ENCODE data around the gene PPP2R5C. TPM values are rescaled to one million over a fixed set of nuclear protein-coding genes. Genes with fewer than 3 reads are reported as not detected.
A peak's percentile ranks its signal among the peaks of the same experiment; 100 is the strongest.

PPP2R5C gene
- polyA plus RNA-seq, 3 donors = 61.9 to 72.5 (median 64.0) TPM

- H4K20me1 ChIP-seq (ENCODE audit: insufficient read depth, low read length) = no peaks in the 10 kb centered on the region
- no peak for DNase-seq
- Mint-ChIP-seq H3K27ac (peak overlapping the region in 3 of 7 donors; percentile 42 to 72 (median 60)), H3K9me3 (peaks cover 0 to 4% (median 0%) of the 10 kb centered on the region in 7 donors), H3K36me3 (peaks cover 60 to 79% of the 10 kb centered on the region in 2 donors), H3K4me3 (no peak overlapping the region), H3K27me3 (ENCODE audit: low read depth in 3 of 3) (peaks cover 0 to 2% (median 2%) of the 10 kb centered on the region in 3 donors), H3K4me1 (no peaks in the 10 kb centered on the region)
- no peaks in the 10 kb centered on the region for H3K4me1 ChIP-seq (ENCODE audit: control insufficient read depth in 1 of 2, insufficient read depth in 2 of 2, low read length in 2 of 2)
- no peaks in the 10 kb centered on the region for H3K79me2 ChIP-seq (ENCODE audit: insufficient read depth, low read length)
- WGBS (ENCODE audit: insufficient coverage) = 96% methylated on average over 6 of the region's 22 CpGs
- H3K27ac ChIP-seq (ENCODE audit: low read depth in 1 of 2, low read length in 2 of 2) = no peak overlapping the region
- peaks cover 49 to 89% of the 10 kb centered on the region in 2 donors for H3K36me3 ChIP-seq (replicated peaks in 1 of 2; ENCODE audit: control insufficient read depth in 1 of 2, insufficient read depth in 2 of 2, low read length in 2 of 2)
- H3K4me3 ChIP-seq (replicated peaks in 1 of 3; ENCODE audit: low read depth in 2 of 3, low read length in 3 of 3) = no peak overlapping the region
- no peak overlapping the region for H3K9ac ChIP-seq (ENCODE audit: insufficient read depth, low read length, poor library complexity, severe bottlenecking)
- intact Hi-C loops (cut with micrococcal nuclease) = no loop called here
- no peak overlapping the region for H2AFZ ChIP-seq (ENCODE audit: insufficient read depth, low read depth, low read length, poor library complexity, severe bottlenecking)
- no peak for TF ChIP-seq CTCF (IDR thresholded peaks at IDR 0.05)
- H3K27me3 ChIP-seq (ENCODE audit: control insufficient read depth in 2 of 2, insufficient read depth in 2 of 2, low read length in 2 of 2) = no peaks in the 10 kb centered on the region
- no peaks in the 10 kb centered on the region for H3K9me3 ChIP-seq (replicated peaks in 1 of 2; ENCODE audit: control insufficient read depth in 1 of 2, insufficient read depth in 1 of 2, low read length in 2 of 2)
- H3K4me2 ChIP-seq (replicated peaks; ENCODE audit: extremely low read depth, low read length, poor library complexity, severe bottlenecking) = no peak overlapping the region
These were observed 156.8 kb downstream of the PPP2R5C start for GRCh38 chr14:101918065-101918989.

DNA sequence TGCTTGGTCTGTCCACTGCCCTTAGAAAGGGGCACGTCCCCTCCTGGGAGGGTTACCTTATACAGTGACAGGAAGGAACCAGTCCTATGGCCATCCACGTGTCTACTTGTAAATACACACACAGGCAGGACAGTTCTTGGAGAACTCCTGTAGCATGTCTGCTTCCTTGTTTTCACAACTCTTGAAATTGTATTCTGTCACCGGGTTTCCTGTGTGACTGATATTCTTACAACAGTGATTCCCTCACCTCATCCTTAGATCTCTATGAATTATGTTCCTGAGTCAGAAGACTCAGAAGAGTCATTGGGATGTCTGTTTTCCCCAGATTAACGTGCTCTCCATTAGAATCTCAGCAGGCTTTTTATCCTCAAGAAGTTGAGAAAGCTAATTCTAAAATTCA lies 158.8 kb downstream of the PPP2R5C start:
- H4K20me1 ChIP-seq (ENCODE audit: insufficient read depth, low read length) = no peaks in the 10 kb centered on the region
- no peak for TF ChIP-seq CTCF (IDR thresholded peaks at IDR 0.05)
- no peak for DNase-seq
- no peaks in the 10 kb centered on the region for H3K27me3 ChIP-seq (ENCODE audit: control insufficient read depth in 2 of 2, insufficient read depth in 2 of 2, low read length in 2 of 2)
- H3K79me2 ChIP-seq (ENCODE audit: insufficient read depth, low read length) = no peaks in the 10 kb centered on the region
- H3K27ac ChIP-seq (ENCODE audit: low read depth in 1 of 2, low read length in 2 of 2) = peak overlapping the region in 1 of 2 donors; percentile 36
- H3K4me1 ChIP-seq (ENCODE audit: control insufficient read depth in 1 of 2, insufficient read depth in 2 of 2, low read length in 2 of 2) = no peaks in the 10 kb centered on the region
- Mint-ChIP-seq H3K9me3 (peaks cover 0 to 4% (median 0%) of the 10 kb centered on the region in 7 donors), H3K27ac (no peak overlapping the region), H3K4me1 (no peaks in the 10 kb centered on the region), H3K4me3 (no peak overlapping the region), H3K27me3 (ENCODE audit: low read depth in 3 of 3) (peaks cover 0 to 3% (median 2%) of the 10 kb centered on the region in 3 donors), H3K36me3 (peaks cover 55 to 68% of the 10 kb centered on the region in 2 donors)
- 80% methylated on average over 1 of the region's 4 CpGs for WGBS (ENCODE audit: insufficient coverage)
- no peak overlapping the region for H2AFZ ChIP-seq (ENCODE audit: insufficient read depth, low read depth, low read length, poor library complexity, severe bottlenecking)
- no peak overlapping the region for H3K4me2 ChIP-seq (replicated peaks; ENCODE audit: extremely low read depth, low read length, poor library complexity, severe bottlenecking)
- peaks cover 39 to 83% of the 10 kb centered on the region in 2 donors for H3K36me3 ChIP-seq (replicated peaks in 1 of 2; ENCODE audit: control insufficient read depth in 1 of 2, insufficient read depth in 2 of 2, low read length in 2 of 2)
- H3K9me3 ChIP-seq (replicated peaks in 1 of 2; ENCODE audit: control insufficient read depth in 1 of 2, insufficient read depth in 1 of 2, low read length in 2 of 2) = no peaks in the 10 kb centered on the region
- intact Hi-C loops (cut with micrococcal nuclease) = no loop called here
- no peak overlapping the region for H3K4me3 ChIP-seq (replicated peaks in 1 of 3; ENCODE audit: low read depth in 2 of 3, low read length in 3 of 3)
- no peak overlapping the region for H3K9ac ChIP-seq (ENCODE audit: insufficient read depth, low read length, poor library complexity, severe bottlenecking)

All from CD14-positive monocyte (primary cell).